ENCODE data around the gene PTGDR2. TPM values are rescaled to one million over a fixed set of nuclear protein-coding genes. Genes with fewer than 3 reads are reported as not detected.

PTGDR2 gene
- total RNA-seq, 1 experiment from 2014 or later: not detected

- Histone ChIP-seq H3K4me2 (ENCODE audit: low read length) (no peak overlapping the region), H2AFZ (ENCODE audit: low read length) (no peak overlapping the region), H3K9me3 (ENCODE audit: low read length) (no peaks in the 10 kb centered on the region), H3F3A (ENCODE audit: low read length, unreplicated experiment) (no peaks in the 10 kb centered on the region), H4K20me1 (ENCODE audit: low read length) (no peaks in the 10 kb centered on the region), H3K4me1 (ENCODE audit: insufficient read depth, low read length) (peaks cover 10% of the 10 kb centered on the region), H3K9me2 (replicated peaks; ENCODE audit: low read length) (no peaks in the 10 kb centered on the region), H3K79me2 (ENCODE audit: low read length) (no peaks in the 10 kb centered on the region), H3K27ac (ENCODE audit: low read length) (no peak overlapping the region), H3K4me3 (ENCODE audit: low read length) (no peak overlapping the region), H3K36me3 (ENCODE audit: low read depth, low read length) (no peaks in the 10 kb centered on the region), H3K9ac (ENCODE audit: low read length) (no peak overlapping the region), H3K27me3 (ENCODE audit: low read length) (no peaks in the 10 kb centered on the region)
- no peak for DNase-seq
- intact Hi-C loops (cut with micrococcal nuclease): no loop called here
- ChIA-PET POLR2A (ENCODE audit: unreplicated experiment) (no interaction called here), CTCF (no interaction called here)
- TF ChIP-seq, protein P1, sequence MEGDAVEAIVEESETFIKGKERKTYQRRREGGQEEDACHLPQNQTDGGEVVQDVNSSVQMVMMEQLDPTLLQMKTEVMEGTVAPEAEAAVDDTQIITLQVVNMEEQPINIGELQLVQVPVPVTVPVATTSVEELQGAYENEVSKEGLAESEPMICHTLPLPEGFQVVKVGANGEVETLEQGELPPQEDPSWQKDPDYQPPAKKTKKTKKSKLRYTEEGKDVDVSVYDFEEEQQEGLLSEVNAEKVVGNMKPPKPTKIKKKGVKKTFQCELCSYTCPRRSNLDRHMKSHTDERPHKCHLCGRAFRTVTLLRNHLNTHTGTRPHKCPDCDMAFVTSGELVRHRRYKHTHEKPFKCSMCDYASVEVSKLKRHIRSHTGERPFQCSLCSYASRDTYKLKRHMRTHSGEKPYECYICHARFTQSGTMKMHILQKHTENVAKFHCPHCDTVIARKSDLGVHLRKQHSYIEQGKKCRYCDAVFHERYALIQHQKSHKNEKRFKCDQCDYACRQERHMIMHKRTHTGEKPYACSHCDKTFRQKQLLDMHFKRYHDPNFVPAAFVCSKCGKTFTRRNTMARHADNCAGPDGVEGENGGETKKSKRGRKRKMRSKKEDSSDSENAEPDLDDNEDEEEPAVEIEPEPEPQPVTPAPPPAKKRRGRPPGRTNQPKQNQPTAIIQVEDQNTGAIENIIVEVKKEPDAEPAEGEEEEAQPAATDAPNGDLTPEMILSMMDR (conservative IDR thresholded peaks at IDR 0.05; ENCODE audit: low read depth, low read length): no peak
- TF ChIP-seq EZH2 (IDR thresholded peaks at IDR 0.05; ENCODE audit: low read length, unreplicated experiment) (no peak), EZH2phosphoT487 (IDR thresholded peaks at IDR 0.05; ENCODE audit: borderline replicate concordance, low read length) (no peak)
- BruUV-seq (replicated peaks): no TSS peak
- no peak for ATAC-seq
Observed at GRCh38 chr11:60871378-60872061, 15.8 kb upstream of the PTGDR2 start.

- H4K20me1 ChIP-seq (ENCODE audit: low read length): no peaks in the 10 kb centered on the region
- H3K4me2 ChIP-seq (ENCODE audit: low read length): no peak overlapping the region
- no peaks in the 10 kb centered on the region for H3K9me2 ChIP-seq (replicated peaks; ENCODE audit: low read length)
- no peaks in the 10 kb centered on the region for H3K79me2 ChIP-seq (ENCODE audit: low read length)
- H3K27me3 ChIP-seq (ENCODE audit: low read length): no peaks in the 10 kb centered on the region
- DNase-seq: no peak
- ChIA-PET CTCF (no interaction called here), POLR2A (ENCODE audit: unreplicated experiment) (no interaction called here)
- no peaks in the 10 kb centered on the region for H3F3A ChIP-seq (ENCODE audit: low read length, unreplicated experiment)
- ATAC-seq: no peak
- TF ChIP-seq, protein P1 (conservative IDR thresholded peaks at IDR 0.05; ENCODE audit: low read depth, low read length): no peak
- TF ChIP-seq EZH2 (IDR thresholded peaks at IDR 0.05; ENCODE audit: low read length, unreplicated experiment) (no peak), EZH2phosphoT487 (IDR thresholded peaks at IDR 0.05; ENCODE audit: borderline replicate concordance, low read length) (no peak)
- H2AFZ ChIP-seq (ENCODE audit: low read length): no peak overlapping the region
- no peak overlapping the region for H3K4me3 ChIP-seq (ENCODE audit: low read length)
- no peak overlapping the region for H3K9ac ChIP-seq (ENCODE audit: low read length)
- no peaks in the 10 kb centered on the region for H3K9me3 ChIP-seq (ENCODE audit: low read length)
- intact Hi-C loops (cut with micrococcal nuclease): no loop called here
- peaks cover 11% of the 10 kb centered on the region for H3K4me1 ChIP-seq (ENCODE audit: insufficient read depth, low read length)
- no peaks in the 10 kb centered on the region for H3K36me3 ChIP-seq (ENCODE audit: low read depth, low read length)
- no peak overlapping the region for H3K27ac ChIP-seq (ENCODE audit: low read length)
- no TSS peak for BruUV-seq (replicated peaks)
Observed at GRCh38 chr11:60870733-60871377, 15.1 kb upstream of the PTGDR2 start.

- TF ChIP-seq EZH2 (IDR thresholded peaks at IDR 0.05; ENCODE audit: low read length, unreplicated experiment) (no peak), EZH2phosphoT487 (IDR thresholded peaks at IDR 0.05; ENCODE audit: borderline replicate concordance, low read length) (no peak)
- TF ChIP-seq, protein P1 (conservative IDR thresholded peaks at IDR 0.05; ENCODE audit: low read depth, low read length): no peak
- CTCF ChIA-PET: interaction anchor here (0.6 kb wide), 1 partner anchor 506 kb away, joined by 3 read pairs; no protein-coding TSS in a partner anchor
- Histone ChIP-seq H3K36me3 (ENCODE audit: low read depth, low read length) (no peaks in the 10 kb centered on the region), H4K20me1 (ENCODE audit: low read length) (no peaks in the 10 kb centered on the region), H3K9me2 (replicated peaks; ENCODE audit: low read length) (no peaks in the 10 kb centered on the region), H3F3A (ENCODE audit: low read length, unreplicated experiment) (no peaks in the 10 kb centered on the region), H3K79me2 (ENCODE audit: low read length) (no peaks in the 10 kb centered on the region), H3K4me1 (ENCODE audit: insufficient read depth, low read length) (peaks cover 11% of the 10 kb centered on the region), H3K4me2 (ENCODE audit: low read length) (no peak overlapping the region), H3K27ac (ENCODE audit: low read length) (no peak overlapping the region), H3K9ac (ENCODE audit: low read length) (no peak overlapping the region), H3K9me3 (ENCODE audit: low read length) (no peaks in the 10 kb centered on the region), H2AFZ (ENCODE audit: low read length) (no peak overlapping the region), H3K27me3 (ENCODE audit: low read length) (no peaks in the 10 kb centered on the region), H3K4me3 (ENCODE audit: low read length) (no peak overlapping the region)
- DNase-seq (no peak), ATAC-seq (no peak)
- POLR2A ChIA-PET (ENCODE audit: unreplicated experiment): no interaction called here
- intact Hi-C loops (cut with micrococcal nuclease): no loop called here
- no TSS peak for BruUV-seq (replicated peaks)
Observed at GRCh38 chr11:60870276-60870675, 14.5 kb upstream of the PTGDR2 start.
